Sigmoid colon (tissue), 7 donors: Measurements from ENCODE around the gene EHMT1. TPM values are rescaled to one million over a fixed set of nuclear protein-coding genes. Genes with fewer than 3 reads are reported as not detected.

Source experiments
- polyA plus RNA-seq, 3 donors: library from polyadenylated mRNA; stranded (reverse); fragments of 200-250 nt; gene quantifications; one replicate each; pipeline ENCODE4 v1.2.3, GENCODE V29; 2013
- small RNA-seq, 3 donors: library from RNA; depleted of rRNA; stranded (forward); fragments of <200 nt; gene quantifications; one replicate each; pipeline ENCODE3, GENCODE V24; 2016
- total RNA-seq, 4 donors: library from RNA; depleted of rRNA; stranded (reverse); fragments of >200 nt; gene quantifications; one replicate each; pipeline ENCODE4 v1.1.0, GENCODE V29; 2016
- donor health status: healthy with polysubstance abuse.
- donor health status: Bipolar disorder and iron deficiency.
- donor health status: healthy.

Gene EHMT1
- total and polyA plus RNA-seq, 7 donors = 19.2 to 91.4 (median 60.4) TPM

Small RNA genes lying within 50 kb of the gene (small RNA-seq; reads per million reads assigned to genes)
- gene MIR602 (0 reads per million in 3 donors), gene RF00017 (0 reads per million in 3 donors)

Other genes starting within 250 kb of the EHMT1 start
- 10 to 100 TPM in 2 of 4 donors, 1 to 10 TPM in 2; 8.9 to 25.5 (median 11.8) TPM for gene EXD3, start 195.8 kb upstream of the EHMT1 start, total RNA-seq
- 10 to 100 TPM; 18.0 to 29.7 (median 26.6) TPM for gene EXD3, start 195.8 kb upstream of the EHMT1 start, polyA plus RNA-seq
- 1 to 10 TPM; 1.4 to 3.3 (median 2.9) TPM for gene NOXA1, start 195.6 kb upstream of the EHMT1 start, total RNA-seq
- gene NOXA1, start 195.6 kb upstream of the EHMT1 start, polyA plus RNA-seq = 10 to 100 TPM; 15.0 to 16.4 (median 15.4) TPM
- gene ENTPD8, start 177.6 kb upstream of the EHMT1 start, total RNA-seq = under 1 TPM in 1 of 4 donors, not detected in 3; 0.71 TPM
- 10 to 100 TPM; 32.4 to 65.3 (median 44.4) TPM for gene ENTPD8, start 177.6 kb upstream of the EHMT1 start, polyA plus RNA-seq
- 10 to 100 TPM; 21.8 to 33.8 (median 27.4) TPM for gene NSMF, start 159.7 kb upstream of the EHMT1 start, total RNA-seq
- 10 to 100 TPM; 24.0 to 50.4 (median 42.4) TPM for gene NSMF, start 159.7 kb upstream of the EHMT1 start, polyA plus RNA-seq
- 10 to 100 TPM in 1 of 4 donors, 1 to 10 TPM in 3; 4.3 to 12.2 (median 8.9) TPM for gene PNPLA7, start 68.6 kb upstream of the EHMT1 start, total RNA-seq
- 1 to 10 TPM; 1.8 to 9.5 (median 1.8) TPM for gene PNPLA7, start 68.6 kb upstream of the EHMT1 start, polyA plus RNA-seq
- 10 to 100 TPM; 38.5 to 73.1 (median 57.9) TPM for gene MRPL41, start 67.1 kb upstream of the EHMT1 start, total RNA-seq
- gene MRPL41, start 67.1 kb upstream of the EHMT1 start, polyA plus RNA-seq = 100 to 1,000 TPM in 2 of 3 donors, 10 to 100 TPM in 1; 95.2 to 162 (median 132) TPM
- gene DPH7, start 40.1 kb upstream of the EHMT1 start, total RNA-seq = 10 to 100 TPM; 28.5 to 43.6 (median 29.0) TPM
- 10 to 100 TPM in 2 of 3 donors, 1 to 10 TPM in 1; 6.5 to 29.0 (median 10.2) TPM for gene DPH7, start 40.1 kb upstream of the EHMT1 start, polyA plus RNA-seq
- 10 to 100 TPM in 2 of 4 donors, 1 to 10 TPM in 2; 7.2 to 13.0 (median 10.0) TPM for gene ZMYND19, start 28.5 kb upstream of the EHMT1 start, total RNA-seq
- 10 to 100 TPM in 1 of 3 donors, 1 to 10 TPM in 2; 5.4 to 17.8 (median 9.0) TPM for gene ZMYND19, start 28.5 kb upstream of the EHMT1 start, polyA plus RNA-seq
- 10 to 100 TPM; 12.5 to 26.3 (median 19.7) TPM for gene ARRDC1, start 13.3 kb upstream of the EHMT1 start, total RNA-seq
- gene ARRDC1, start 13.3 kb upstream of the EHMT1 start, polyA plus RNA-seq = 100 to 1,000 TPM in 1 of 3 donors, 10 to 100 TPM in 2; 51.7 to 131 (median 71.4) TPM